H9 (cell line): ENCODE measurements around the gene EFNA3. TPM values are rescaled to one million over a fixed set of nuclear protein-coding genes. Genes with fewer than 3 reads are reported as not detected.

ENCODE experiments used
- DNase-seq: peaks from one replicate; pipeline ENCODE4 v3.0.0-alpha.2; 2017
- H2AFZ ChIP-seq: one replicate; pipeline ENCODE4 v1.6.1; 2013; ENCODE audit warnings: mild to moderate bottlenecking, low read length, control low read depth, moderate library complexity
- H2AK5ac ChIP-seq: 2 replicates; pipeline ENCODE4 v1.6.1; 2013; ENCODE audit warnings: low read length, control low read depth, mixed read lengths; ENCODE audit not compliant: insufficient read length
- H2BK120ac ChIP-seq: one replicate; pipeline ENCODE4 v1.6.1; 2013; ENCODE audit warnings: low read depth, mild to moderate bottlenecking, low read length, control low read depth, inconsistent platforms; ENCODE audit not compliant: poor library complexity, severe bottlenecking
- H2BK12ac ChIP-seq: 2 replicates; pipeline ENCODE4 v1.6.1; 2013; ENCODE audit warnings: low read length, control low read depth, mixed read lengths, low read depth; ENCODE audit not compliant: insufficient read length
- H2BK15ac ChIP-seq: 2 replicates; pipeline ENCODE4 v1.6.1; 2013; ENCODE audit warnings: low read depth, low read length, control low read depth
- H2BK20ac ChIP-seq: one replicate; pipeline ENCODE4 v1.6.1; 2013; ENCODE audit warnings: low read depth, mild to moderate bottlenecking, low read length, control low read depth, inconsistent platforms; ENCODE audit not compliant: poor library complexity, severe bottlenecking
- H2BK5ac ChIP-seq: 2 replicates; pipeline ENCODE4 v1.6.1; 2013; ENCODE audit warnings: low read length, control low read depth, mixed read lengths; ENCODE audit not compliant: insufficient read length
- H3K14ac ChIP-seq: 2 replicates; pipeline ENCODE4 v1.6.1; 2013; ENCODE audit warnings: low read length, control low read depth; ENCODE audit not compliant: insufficient read depth
- H3K18ac ChIP-seq: 2 replicates; pipeline ENCODE4 v1.6.1; 2013; ENCODE audit warnings: low read depth, mild to moderate bottlenecking, mixed read lengths, low read length, control low read depth; ENCODE audit not compliant: insufficient read length
- H3K23ac ChIP-seq: 2 replicates; pipeline ENCODE4 v1.6.1; 2013; ENCODE audit warnings: low read length, control low read depth, mixed read lengths, low read depth; ENCODE audit not compliant: insufficient read length
- H3K23me2 ChIP-seq: 2 replicates; pipeline ENCODE4 v1.6.1; 2013; ENCODE audit warnings: low read depth, mild to moderate bottlenecking, mixed read lengths, low read length, control low read depth; ENCODE audit not compliant: insufficient read length, poor library complexity, severe bottlenecking
- H3K27ac ChIP-seq: 2 replicates; pipeline ENCODE4 v1.5.1; 2013; ENCODE audit warnings: low read length, control low read depth, mixed read lengths, low read depth; ENCODE audit not compliant: insufficient read length
- H3K27me3 ChIP-seq: 2 replicates; pipeline ENCODE4 v1.6.1; 2013; ENCODE audit warnings: low read length, control low read depth, inconsistent platforms; ENCODE audit not compliant: insufficient read depth
- H3K4ac ChIP-seq: 2 replicates; pipeline ENCODE4 v1.6.1; 2013; ENCODE audit warnings: low read depth, mild to moderate bottlenecking, control low read depth, inconsistent platforms, low read length, moderate library complexity
- H3K4me1 ChIP-seq: 2 replicates; pipeline ENCODE4 v1.6.1; 2013; ENCODE audit warnings: low read length, control low read depth, inconsistent platforms; ENCODE audit not compliant: insufficient read depth
- H3K4me2 ChIP-seq: 2 replicates; pipeline ENCODE4 v1.6.1; 2013; ENCODE audit warnings: low read length, control low read depth, mixed read lengths; ENCODE audit not compliant: insufficient read length, insufficient read depth
- H3K56ac ChIP-seq: 2 replicates; pipeline ENCODE4 v1.6.1; 2013; ENCODE audit warnings: low read depth, mild to moderate bottlenecking, mixed read lengths, low read length, control low read depth; ENCODE audit not compliant: insufficient read length
- H3K79me1 ChIP-seq: 2 replicates; pipeline ENCODE4 v1.6.1; 2013; ENCODE audit warnings: low read depth, mild to moderate bottlenecking, moderate library complexity, low read length, control low read depth, inconsistent platforms; ENCODE audit not compliant: insufficient read depth, poor library complexity, severe bottlenecking
- H3K79me2 ChIP-seq: 2 replicates; pipeline ENCODE4 v1.6.1; 2013; ENCODE audit warnings: low read length, control low read depth, inconsistent platforms; ENCODE audit not compliant: insufficient read depth
- H3K9ac ChIP-seq: 2 replicates; pipeline ENCODE4 v1.6.1; 2013; ENCODE audit warnings: low read length, control low read depth, mixed read lengths; ENCODE audit not compliant: insufficient read length; ENCODE audit errors: extremely low read depth
- H3K9me3 ChIP-seq: one replicate; pipeline ENCODE4 v1.6.1; 2013; ENCODE audit warnings: low read depth, low read length, inconsistent platforms; ENCODE audit not compliant: control insufficient read depth
- H3T11ph ChIP-seq: one replicate; pipeline ENCODE4 v1.6.1; 2013; ENCODE audit warnings: mild to moderate bottlenecking, low read length, control low read depth, inconsistent platforms
- H4K20me1 ChIP-seq: one replicate; pipeline ENCODE4 v1.6.1; 2013; ENCODE audit not compliant: control insufficient read depth, insufficient read length, insufficient read depth
- H4K5ac ChIP-seq: 2 replicates; pipeline ENCODE4 v1.6.1; 2013; ENCODE audit warnings: low read depth, mild to moderate bottlenecking, mixed read lengths, low read length, control low read depth; ENCODE audit not compliant: insufficient read length
- H4K8ac ChIP-seq: replicated peaks from 2 replicates; pipeline ENCODE4 v1.6.1; 2013; ENCODE audit warnings: low read length, control low read depth, mixed read lengths, low read depth; ENCODE audit not compliant: insufficient read length
- H4K91ac ChIP-seq: 2 replicates; pipeline ENCODE4 v1.6.1; 2013; ENCODE audit warnings: low read depth, mild to moderate bottlenecking, moderate library complexity, mixed read lengths, low read length, control low read depth; ENCODE audit not compliant: insufficient read length
- H3K27ac Mint-ChIP-seq, 3 experiments: 2 replicates in 2 of 3; 3 replicates in 1 of 3; pipeline ENCODE4 v1.8.0; 2020 to 2021; ENCODE audit warnings: mixed read lengths in 3 of 3, mild to moderate bottlenecking in 1 of 3, moderate library complexity in 1 of 3
- H3K27me3 Mint-ChIP-seq: 2 replicates; pipeline ENCODE4 v1.8.0; 2021; ENCODE audit warnings: low read depth, mild to moderate bottlenecking, moderate library complexity, mixed read lengths
- H3K36me3 Mint-ChIP-seq, 3 experiments: 2 replicates in 2 of 3; 3 replicates in 1 of 3; pipeline ENCODE4 v1.8.0; 2020 to 2021; ENCODE audit warnings: low read depth in 3 of 3, mixed read lengths in 3 of 3; ENCODE audit not compliant: insufficient read depth in 1 of 3
- H3K4me1 Mint-ChIP-seq, 2 experiments: 2 replicates each; pipeline ENCODE4 v1.8.0; 2020; ENCODE audit warnings: mixed read lengths in 2 of 2
- H3K4me3 Mint-ChIP-seq, 2 experiments: 2 replicates in 1 of 2; 3 replicates in 1 of 2; pipeline ENCODE4 v1.8.0; 2020 to 2021; ENCODE audit warnings: mild to moderate bottlenecking in 2 of 2, mixed read lengths in 2 of 2, moderate library complexity in 1 of 2
- H3K9me3 Mint-ChIP-seq, 2 experiments: 2 replicates in 1 of 2; 3 replicates in 1 of 2; pipeline ENCODE4 v1.8.0; 2020; ENCODE audit warnings: mild to moderate bottlenecking in 2 of 2, mixed read lengths in 2 of 2, moderate library complexity in 1 of 2
- CTCF ChIP-seq: fragments of 200-600 bp; sonication (generic); conservative IDR thresholded peaks from 3 replicates; pipeline ENCODE4 v1.8.0; 2021; ENCODE audit warnings: antibody characterized with exemption, mild to moderate bottlenecking
- whole genome bisulfite sequencing: extraction: QIAGEN DNeasy Blood & Tissue Kit; methylation state at CpG from one replicate; pipeline ENCODE4 v1.1.7; 2013; ENCODE audit warnings: missing lambda C conversion rate, low lambda C conversion rate, mixed read lengths; ENCODE audit not compliant: insufficient read length; ENCODE audit errors: extremely low coverage; 5-methylcytosine and 5-hydroxymethylcytosine counted together
- total RNA-seq: library from RNA; stranded (reverse); gene quantifications from 2 replicates; pipeline ENCODE4 v1.2.1, GENCODE V29; 2021

EFNA3 gene
- total RNA-seq, 1 experiment from 2014 or later: 3.9 TPM

GRCh38 chr1:155072531-155073289 lies 5.9 kb upstream of the EFNA3 start:
- H3K4me1 Mint-ChIP-seq: peaks cover 33 to 53% of the 10 kb centered on the region in 2 experiments
- Histone ChIP-seq H2BK12ac (no peak overlapping the region), H2AFZ (no peak overlapping the region), H2BK20ac (no peak overlapping the region), H3K23me2 (peaks cover 9% of the 10 kb centered on the region), H3K4ac (no peak overlapping the region), H3K79me2 (no peaks in the 10 kb centered on the region), H3K14ac (no peak overlapping the region), H2BK120ac (no peak overlapping the region), H3K9me3 (no peaks in the 10 kb centered on the region), H3K27me3 (peaks cover 2% of the 10 kb centered on the region; the same call in 1 of the 2 replicates), H2BK5ac (no peak overlapping the region), H3K9ac (no peak overlapping the region), H3K18ac (no peak overlapping the region), H3T11ph (no peak overlapping the region), H3K56ac (no peak overlapping the region), H4K5ac (no peak overlapping the region), H4K8ac (no peak overlapping the region), H3K79me1 (no peaks in the 10 kb centered on the region), H3K23ac (no peak overlapping the region), H3K4me2 (no peak overlapping the region), H4K20me1 (no peaks in the 10 kb centered on the region), H2AK5ac (no peak overlapping the region), H2BK15ac (no peak overlapping the region), H3K4me1 (peaks cover 3% of the 10 kb centered on the region; the same call in 1 of the 2 replicates), H3K27ac (no peak overlapping the region), H4K91ac (no peak overlapping the region)
- no CpG with 5 or more reads among the region's 7 CpGs for WGBS
- peaks cover 5 to 14% (median 13%) of the 10 kb centered on the region in 3 experiments for H3K36me3 Mint-ChIP-seq
- TF ChIP-seq CTCF: no peak
- no peak for DNase-seq
- H3K27me3 Mint-ChIP-seq: peaks cover 53% of the 10 kb centered on the region
- no peaks in the 10 kb centered on the region for H3K9me3 Mint-ChIP-seq
- no peak overlapping the region; a peak in 1 of 7 replicates for H3K27ac Mint-ChIP-seq
- peak overlapping the region in 1 of 2 experiments; percentile 24; a peak in 1 of 5 replicates for H3K4me3 Mint-ChIP-seq
